Cardiac muscle cell (in vitro differentiated cells and primary cell): Measurements from ENCODE around the gene FBXL17. TPM values are rescaled to one million over a fixed set of nuclear protein-coding genes. Genes with fewer than 3 reads are reported as not detected.

Experiments used
- DNase-seq, 2 donors: peaks; one replicate each; pipeline versions ENCODE4 v3.0.0 to v3.0.0-alpha.2; 2010 to 2017; ENCODE audit warnings: low read depth in 1 of 2, low spot score in 1 of 2
- H3K27ac ChIP-seq: fragments of 200-600 bp; sonication (generic); 2 replicates; pipeline ENCODE4 v1.5.1; 2016
- H3K27me3 ChIP-seq: fragments of 200-600 bp; sonication (generic); 2 replicates; pipeline ENCODE4 v1.6.0; 2016; ENCODE audit warnings: control low read depth
- H3K36me3 ChIP-seq: fragments of 200-600 bp; sonication (generic); 2 replicates; pipeline ENCODE4 v1.5.1; 2016; ENCODE audit warnings: control low read depth
- H3K4me1 ChIP-seq: fragments of 200-600 bp; sonication (generic); 2 replicates; pipeline ENCODE4 v1.8.1; 2017; ENCODE audit warnings: low read depth, mild to moderate bottlenecking, mixed run types
- H3K4me3 ChIP-seq: fragments of 200-600 bp; sonication (generic); 2 replicates; pipeline ENCODE4 v1.5.1; 2016; ENCODE audit warnings: mild to moderate bottlenecking
- H3K9me3 ChIP-seq: fragments of 200-600 bp; sonication (generic); 2 replicates; pipeline ENCODE4 v1.5.1; 2017; ENCODE audit warnings: low read depth, mild to moderate bottlenecking, control low read depth
- CTCF ChIP-seq: IDR thresholded peaks from 2 replicates; pipeline ENCODE4 v1.5.1; 2012; ENCODE audit warnings: low read depth, mild to moderate bottlenecking, low read length
- polyA plus RNA-seq: library from polyadenylated mRNA; unstranded; fragments of >200 nt; fragmentation: Nextera tagmentation; extraction: Ambion mirVana; gene quantifications from 2 replicates; pipeline ENCODE4 v1.2.1, GENCODE V29; 2016
- total RNA-seq: library from RNA; depleted of rRNA; stranded (reverse); fragments of >200 nt; gene quantifications from 2 replicates; pipeline ENCODE4 v1.2.3, GENCODE V29; 2016

Gene FBXL17
- total and polyA plus RNA-seq, 2 experiments from 2014 or later = 18.3 to 22.9 TPM

GRCh38 chr5:107815109-107815508 lies 566.8 kb downstream of the FBXL17 start:
- H3K27ac ChIP-seq = no peak overlapping the region
- no peak for TF ChIP-seq CTCF
- H3K9me3 ChIP-seq = no peaks in the 10 kb centered on the region
- DNase-seq = no peak
- peaks cover 14% of the 10 kb centered on the region for H3K4me1 ChIP-seq
- peaks cover 81% of the 10 kb centered on the region for H3K27me3 ChIP-seq
- H3K4me3 ChIP-seq = no peak overlapping the region
- H3K36me3 ChIP-seq = no peaks in the 10 kb centered on the region

- Histone ChIP-seq H3K4me3 (no peak overlapping the region), H3K36me3 (no peaks in the 10 kb centered on the region), H3K4me1 (peaks cover 14% of the 10 kb centered on the region), H3K9me3 (no peaks in the 10 kb centered on the region), H3K27me3 (peaks cover 79% of the 10 kb centered on the region), H3K27ac (no peak overlapping the region)
- DNase-seq = no peak
- TF ChIP-seq CTCF = no peak
These were observed 567.6 kb downstream of the FBXL17 start for GRCh38 chr5:107814183-107814827.

- no peak for DNase-seq
- TF ChIP-seq CTCF = no peak
- Histone ChIP-seq H3K4me1 (peaks cover 20% of the 10 kb centered on the region), H3K4me3 (no peak overlapping the region), H3K36me3 (no peaks in the 10 kb centered on the region), H3K9me3 (no peaks in the 10 kb centered on the region), H3K27me3 (peaks cover 76% of the 10 kb centered on the region), H3K27ac (no peak overlapping the region)
These were observed 568.3 kb downstream of the FBXL17 start for GRCh38 chr5:107813559-107813958.

GRCh38 chr5:107812570-107813141 lies 569.2 kb downstream of the FBXL17 start:
- Histone ChIP-seq H3K36me3 (no peaks in the 10 kb centered on the region), H3K4me3 (no peak overlapping the region), H3K27ac (no peak overlapping the region), H3K4me1 (peaks cover 24% of the 10 kb centered on the region), H3K9me3 (no peaks in the 10 kb centered on the region), H3K27me3 (peaks cover 81% of the 10 kb centered on the region)
- TF ChIP-seq CTCF = no peak
- peak; percentile 7 to 9 for DNase-seq

- no peak overlapping the region for H3K27ac ChIP-seq
- H3K36me3 ChIP-seq = no peaks in the 10 kb centered on the region
- TF ChIP-seq CTCF = no peak
- peaks cover 24% of the 10 kb centered on the region for H3K4me1 ChIP-seq
- peaks cover 78% of the 10 kb centered on the region for H3K27me3 ChIP-seq
- no peak overlapping the region for H3K4me3 ChIP-seq
- no peak for DNase-seq
- no peaks in the 10 kb centered on the region for H3K9me3 ChIP-seq
These were observed 572.5 kb downstream of the FBXL17 start for GRCh38 chr5:107809201-107810034.
